ENCODE measurements around the gene EEFSEC. TPM values are rescaled to one million over a fixed set of nuclear protein-coding genes. Genes with fewer than 3 reads are reported as not detected.

The EEFSEC gene
- total RNA-seq, 1 donor from 2014 or later: 13.6 TPM

- no peak for DNase-seq (ENCODE audit: low spot score)
Measured at GRCh38 chr3:128180913-128181312, 27.6 kb downstream of the EEFSEC start.

GRCh38 chr3:128182656-128183055, 29.4 kb downstream of the EEFSEC start:
- DNase-seq (ENCODE audit: low spot score): no peak

- DNase-seq (ENCODE audit: low spot score): no peak
Measured at GRCh38 chr3:128185630-128186447, 32.6 kb downstream of the EEFSEC start.

GRCh38 chr3:128187495-128187894, 34.2 kb downstream of the EEFSEC start:
- no peak for DNase-seq (ENCODE audit: low spot score)

GRCh38 chr3:128188326-128188725, 35.0 kb downstream of the EEFSEC start:
- DNase-seq (ENCODE audit: low spot score): no peak

- DNase-seq (ENCODE audit: low spot score): no peak
Measured at GRCh38 chr3:128188956-128189355, 35.7 kb downstream of the EEFSEC start.

GRCh38 chr3:128190501-128190900, 37.2 kb downstream of the EEFSEC start:
- DNase-seq (ENCODE audit: low spot score): no peak

- no peak for DNase-seq (ENCODE audit: low spot score)
Measured at GRCh38 chr3:128192131-128192530, 38.9 kb downstream of the EEFSEC start.

- no peak for DNase-seq (ENCODE audit: low spot score)
Measured at GRCh38 chr3:128193168-128193567, 39.9 kb downstream of the EEFSEC start.

GRCh38 chr3:128194843-128195242, 41.6 kb downstream of the EEFSEC start:
- no peak for DNase-seq (ENCODE audit: low spot score)

GRCh38 chr3:128195369-128195768, 42.1 kb downstream of the EEFSEC start:
- DNase-seq (ENCODE audit: low spot score): no peak

- no peak for DNase-seq (ENCODE audit: low spot score)
Measured at GRCh38 chr3:128195802-128196201, 42.5 kb downstream of the EEFSEC start.

- DNase-seq (ENCODE audit: low spot score): no peak
Measured at GRCh38 chr3:128196647-128197046, 43.4 kb downstream of the EEFSEC start.

- no peak for DNase-seq (ENCODE audit: low spot score)
Measured at GRCh38 chr3:128197855-128198254, 44.6 kb downstream of the EEFSEC start.

- DNase-seq (ENCODE audit: low spot score): no peak
Measured at GRCh38 chr3:128198313-128198712, 45.0 kb downstream of the EEFSEC start.

- DNase-seq (ENCODE audit: low spot score): no peak
Measured at GRCh38 chr3:128199110-128199509, 45.8 kb downstream of the EEFSEC start.

- DNase-seq (ENCODE audit: low spot score): no peak
Measured at GRCh38 chr3:128201158-128201755, 48.0 kb downstream of the EEFSEC start.

GRCh38 chr3:128203169-128203568, 49.9 kb downstream of the EEFSEC start:
- DNase-seq (ENCODE audit: low spot score): no peak

- no peak for DNase-seq (ENCODE audit: low spot score)
Measured at GRCh38 chr3:128205558-128206145, 52.4 kb downstream of the EEFSEC start.

GRCh38 chr3:128207951-128208350, 54.7 kb downstream of the EEFSEC start:
- DNase-seq (ENCODE audit: low spot score): no peak

GRCh38 chr3:128210711-128211110, 57.4 kb downstream of the EEFSEC start:
- DNase-seq (ENCODE audit: low spot score): no peak

- no peak for DNase-seq (ENCODE audit: low spot score)
Measured at GRCh38 chr3:128214056-128214455, 60.8 kb downstream of the EEFSEC start.

GRCh38 chr3:128215290-128215689, 62.0 kb downstream of the EEFSEC start:
- DNase-seq (ENCODE audit: low spot score): no peak

Measured in mesenteric fat pad (tissue), 1 donor.